BJ (cell line): ENCODE results near the gene ACER3. TPM values are rescaled to one million over a fixed set of nuclear protein-coding genes. Genes with fewer than 3 reads are reported as not detected.

Source experiments
- CTCF ChIA-PET: fragments of 350-600 bp; formaldehyde crosslinking; extraction: SDS; loops from one replicate; lab custom pipeline; 2021; ENCODE audit warnings: antibody characterized with exemption, inconsistent platforms; lab: Yijun Ruan, JAX
- POLR2A ChIA-PET: fragments of 300-600 bp; sonication (Branson Sonifier 250); formaldehyde crosslinking; extraction: SDS; loops from one replicate; lab custom pipeline; 2021; ENCODE audit warnings: antibody characterized with exemption; lab: Charles Lee
- DNase-seq: peaks from one replicate; pipeline ENCODE4 v3.0.0-alpha.2; 2011; ENCODE audit warnings: low read depth
- H3K27me3 ChIP-seq: 2 replicates; pipeline ENCODE4 v1.6.0; 2011; ENCODE audit warnings: low read length; ENCODE audit not compliant: control insufficient read depth, insufficient read depth
- H3K36me3 ChIP-seq: 2 replicates; pipeline ENCODE4 v1.5.1; 2011; ENCODE audit warnings: low read length; ENCODE audit not compliant: control insufficient read depth, insufficient read depth
- H3K4me3 ChIP-seq: 2 replicates; pipeline ENCODE4 v1.5.1; 2011; ENCODE audit warnings: low read depth, mild to moderate bottlenecking, control low read depth, low read length
- polyA plus RNA-seq: library from polyadenylated mRNA; depleted of rRNA; stranded (reverse); fragments of >200 nt; gene quantifications from 2 replicates; pipeline ENCODE4 v1.2.3, GENCODE V29; 2011
- TF ChIP-seq, protein P1 (sequence below): IDR thresholded peaks from 2 replicates; pipeline ENCODE4 v1.5.1; 2011; ENCODE audit warnings: low read depth, mild to moderate bottlenecking, control low read depth, inconsistent platforms, low read length, moderate library complexity; ENCODE audit not compliant: insufficient read depth

The ACER3 gene
- polyA plus RNA-seq, 1 experiment: 9.7 TPM

DNA sequence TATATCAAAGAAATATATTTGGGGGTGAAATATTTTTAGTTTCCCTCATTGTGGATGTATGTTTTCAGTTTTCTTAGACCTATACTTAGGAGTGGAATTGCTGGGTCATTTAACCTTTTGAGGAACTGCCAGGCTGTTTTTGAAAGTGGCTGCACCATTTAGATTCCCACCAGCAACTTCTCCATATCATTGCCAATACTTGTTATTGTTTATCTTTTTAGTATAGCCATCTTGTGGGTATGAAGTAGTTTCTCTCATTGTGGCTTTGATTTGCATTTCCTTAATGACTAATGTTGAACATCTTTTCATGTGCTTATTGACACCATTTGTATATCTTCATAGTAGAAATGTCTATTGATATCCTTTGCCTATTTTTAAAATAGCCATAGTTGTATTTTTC, 111.3 kb downstream of the ACER3 start:
- TF ChIP-seq, protein P1, sequence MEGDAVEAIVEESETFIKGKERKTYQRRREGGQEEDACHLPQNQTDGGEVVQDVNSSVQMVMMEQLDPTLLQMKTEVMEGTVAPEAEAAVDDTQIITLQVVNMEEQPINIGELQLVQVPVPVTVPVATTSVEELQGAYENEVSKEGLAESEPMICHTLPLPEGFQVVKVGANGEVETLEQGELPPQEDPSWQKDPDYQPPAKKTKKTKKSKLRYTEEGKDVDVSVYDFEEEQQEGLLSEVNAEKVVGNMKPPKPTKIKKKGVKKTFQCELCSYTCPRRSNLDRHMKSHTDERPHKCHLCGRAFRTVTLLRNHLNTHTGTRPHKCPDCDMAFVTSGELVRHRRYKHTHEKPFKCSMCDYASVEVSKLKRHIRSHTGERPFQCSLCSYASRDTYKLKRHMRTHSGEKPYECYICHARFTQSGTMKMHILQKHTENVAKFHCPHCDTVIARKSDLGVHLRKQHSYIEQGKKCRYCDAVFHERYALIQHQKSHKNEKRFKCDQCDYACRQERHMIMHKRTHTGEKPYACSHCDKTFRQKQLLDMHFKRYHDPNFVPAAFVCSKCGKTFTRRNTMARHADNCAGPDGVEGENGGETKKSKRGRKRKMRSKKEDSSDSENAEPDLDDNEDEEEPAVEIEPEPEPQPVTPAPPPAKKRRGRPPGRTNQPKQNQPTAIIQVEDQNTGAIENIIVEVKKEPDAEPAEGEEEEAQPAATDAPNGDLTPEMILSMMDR: no peak
- no peaks in the 10 kb centered on the region for H3K36me3 ChIP-seq
- no peaks in the 10 kb centered on the region for H3K27me3 ChIP-seq
- DNase-seq: no peak
- no peak overlapping the region for H3K4me3 ChIP-seq
- ChIA-PET CTCF (no interaction called here), POLR2A (no interaction called here)

DNA sequence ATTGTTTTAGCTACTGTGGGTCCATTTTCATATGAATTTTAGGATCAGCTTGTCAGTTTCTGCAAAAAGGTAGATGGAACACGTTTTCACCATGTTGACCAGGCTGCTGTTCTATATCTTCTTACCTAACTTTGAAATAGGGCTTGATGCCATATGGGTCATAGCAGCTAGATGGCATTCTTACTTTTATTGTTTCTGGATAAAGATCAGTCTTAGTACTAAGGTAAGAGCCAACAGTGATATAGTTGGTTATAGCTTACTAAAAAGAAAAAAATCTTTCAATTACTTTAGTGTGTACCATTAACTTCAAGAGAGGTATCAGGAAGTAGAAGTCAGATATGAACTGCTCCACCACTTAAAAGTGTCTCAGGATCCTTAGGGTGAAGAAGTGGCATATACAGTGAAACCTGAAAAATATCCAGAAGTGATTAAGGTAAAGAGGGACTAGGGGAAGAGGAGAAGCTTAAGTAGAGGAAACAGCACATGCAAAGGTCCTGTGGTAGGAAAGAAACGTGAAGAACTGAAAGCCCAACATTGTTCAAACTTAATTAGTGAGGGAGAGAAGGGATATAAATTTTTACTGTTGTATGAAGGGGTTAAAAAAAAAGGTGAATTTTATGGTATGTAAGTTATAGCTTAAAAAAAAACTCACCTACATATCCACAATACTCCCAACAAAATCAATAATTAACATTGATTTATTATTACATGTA, 113.6 kb downstream of the ACER3 start:
- no peaks in the 10 kb centered on the region for H3K27me3 ChIP-seq
- ChIA-PET POLR2A (no interaction called here), CTCF (interaction anchor here (0.6 to 0.8 kb wide), 3 partner anchors 55 to 1304 kb away, joined by 3 to 5 read pairs (median 3); no protein-coding TSS in a partner anchor)
- no peak overlapping the region for H3K4me3 ChIP-seq
- no peaks in the 10 kb centered on the region for H3K36me3 ChIP-seq
- TF ChIP-seq, protein P1: no peak
- DNase-seq: no peak

DNA sequence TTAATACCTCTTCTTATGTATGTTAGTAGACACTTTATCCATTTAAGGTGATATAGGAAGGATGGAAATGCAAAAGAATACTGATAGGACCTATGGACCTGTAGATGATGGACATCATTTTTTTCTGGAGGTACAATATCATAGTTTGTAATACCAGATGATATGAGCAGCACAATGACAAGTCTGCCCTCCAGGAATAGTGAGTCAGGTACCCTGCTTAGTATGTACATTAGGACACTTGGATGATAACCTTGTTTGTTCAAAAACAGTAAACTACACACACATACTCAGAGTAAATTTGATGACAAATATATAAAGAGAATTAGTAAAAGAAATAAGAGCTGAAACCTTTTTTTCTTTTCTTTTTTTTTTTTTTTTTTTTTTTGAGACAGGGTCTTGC, 114.8 kb downstream of the ACER3 start:
- H3K36me3 ChIP-seq: no peaks in the 10 kb centered on the region
- CTCF ChIA-PET: no interaction called here
- DNase-seq: no peak
- TF ChIP-seq, protein P1: no peak
- H3K4me3 ChIP-seq: no peak overlapping the region
- H3K27me3 ChIP-seq: no peaks in the 10 kb centered on the region
- POLR2A ChIA-PET: no interaction called here

DNA sequence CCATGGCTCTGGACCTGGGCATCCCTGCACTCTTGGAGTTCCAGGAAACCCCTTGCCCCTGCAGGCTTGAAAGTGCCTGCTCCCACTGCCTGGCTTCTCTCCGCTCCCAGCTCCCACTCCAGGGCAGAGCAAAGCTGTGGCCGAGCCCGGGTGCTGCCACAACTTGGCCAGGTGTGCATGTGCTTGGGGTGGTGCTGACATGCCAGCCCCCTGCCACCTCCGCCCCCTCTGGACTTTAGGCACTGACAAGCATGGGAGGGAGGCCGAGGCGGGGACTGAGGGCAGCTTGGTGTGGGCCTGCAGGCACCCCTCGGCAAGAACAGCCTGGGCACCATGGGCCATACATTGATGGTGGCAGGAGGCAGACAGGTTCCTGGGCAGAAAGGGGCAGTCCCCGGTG, 117.1 kb downstream of the ACER3 start:
- Histone ChIP-seq H3K27me3 (no peaks in the 10 kb centered on the region), H3K36me3 (no peaks in the 10 kb centered on the region), H3K4me3 (no peak overlapping the region)
- no peak for DNase-seq
- POLR2A ChIA-PET: no interaction called here
- TF ChIP-seq, protein P1: no peak
- CTCF ChIA-PET: interaction anchor here (0.6 to 1.4 kb wide), 2 partner anchors 58 to 212 kb away, joined by 3 read pairs; no protein-coding TSS in a partner anchor

DNA sequence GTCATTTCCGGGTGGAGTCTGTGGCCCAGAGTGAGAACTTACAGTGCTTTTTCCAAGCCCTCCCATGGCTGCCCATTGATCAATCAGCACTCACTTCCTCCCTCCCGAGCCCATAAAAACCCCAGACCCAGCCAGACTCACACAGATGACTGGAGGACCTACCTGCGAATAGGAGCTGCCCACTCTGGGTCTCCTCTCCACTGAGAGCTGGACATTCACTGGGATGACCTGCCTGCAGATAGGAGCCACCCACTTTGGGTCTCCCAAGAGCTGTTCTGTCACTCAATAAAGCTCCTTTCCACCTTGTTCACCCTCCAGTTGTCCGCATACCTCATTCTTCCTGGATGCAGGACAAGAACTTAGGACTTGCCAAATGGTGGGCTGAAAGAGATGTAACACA, 117.5 kb downstream of the ACER3 start:
- ChIA-PET CTCF (interaction anchor here (0.6 to 1.4 kb wide), 2 partner anchors 58 to 211 kb away, joined by 3 read pairs; no protein-coding TSS in a partner anchor), POLR2A (no interaction called here)
- Histone ChIP-seq H3K4me3 (no peak overlapping the region), H3K36me3 (no peaks in the 10 kb centered on the region), H3K27me3 (no peaks in the 10 kb centered on the region)
- TF ChIP-seq, protein P1: no peak
- DNase-seq: no peak
